ENCODE data around the gene MMD.
"Not testable (repeated sequence)": the region's sequence is repeated elsewhere in the genome, so short reads cannot be mapped to it uniquely, and the experiment has no call there.

The MMD gene

GRCh38 chr17:55443904-55444303 lies 22.3 kb upstream of the MMD start:
- no peak for DNase-seq (ENCODE audit: low spot score)

- no peak for DNase-seq (ENCODE audit: low spot score)
Observed at GRCh38 chr17:55442953-55443683, 21.5 kb upstream of the MMD start.

GRCh38 chr17:55442462-55442861 lies 20.8 kb upstream of the MMD start:
- DNase-seq (ENCODE audit: low spot score): no peak

- DNase-seq (ENCODE audit: low spot score): no peak
Observed at GRCh38 chr17:55441544-55441943, 19.9 kb upstream of the MMD start.

GRCh38 chr17:55440391-55440790 lies 18.8 kb upstream of the MMD start:
- no peak for DNase-seq (ENCODE audit: low spot score)

GRCh38 chr17:55437159-55437605 lies 15.5 kb upstream of the MMD start:
- DNase-seq (ENCODE audit: low spot score): no peak

GRCh38 chr17:55436224-55437158 lies 14.9 kb upstream of the MMD start:
- no peak for DNase-seq (ENCODE audit: low spot score)

GRCh38 chr17:55435408-55435807 lies 13.8 kb upstream of the MMD start:
- no peak for DNase-seq (ENCODE audit: low spot score)

GRCh38 chr17:55434721-55435120 lies 13.1 kb upstream of the MMD start:
- no peak for DNase-seq (ENCODE audit: low spot score)

- DNase-seq (ENCODE audit: low spot score): no peak
Observed at GRCh38 chr17:55433629-55434422, 12.2 kb upstream of the MMD start.

- peak; percentile 34 for DNase-seq (ENCODE audit: low spot score)
Observed at GRCh38 chr17:55433029-55433628, 11.5 kb upstream of the MMD start.

GRCh38 chr17:55432358-55433028 lies 10.9 kb upstream of the MMD start:
- DNase-seq (ENCODE audit: low spot score): no peak

GRCh38 chr17:55431914-55432313 lies 10.3 kb upstream of the MMD start:
- not testable (repeated sequence) for DNase-seq (ENCODE audit: low spot score)

- no peak for DNase-seq (ENCODE audit: low spot score)
Observed at GRCh38 chr17:55430541-55431288, 9.1 kb upstream of the MMD start.

GRCh38 chr17:55427587-55427882 lies 5.9 kb upstream of the MMD start:
- no peak for DNase-seq (ENCODE audit: low spot score)

- DNase-seq (ENCODE audit: low spot score): no peak
Observed at GRCh38 chr17:55426851-55427586, 5.4 kb upstream of the MMD start.

- DNase-seq (ENCODE audit: low spot score): no peak
Observed at GRCh38 chr17:55424893-55425540, 3.4 kb upstream of the MMD start.

- DNase-seq (ENCODE audit: low spot score): no peak
Observed at GRCh38 chr17:55423535-55423934, 1.9 kb upstream of the MMD start.

- not testable (repeated sequence) for DNase-seq (ENCODE audit: low spot score)
Observed at GRCh38 chr17:55422828-55423164, 1.2 kb upstream of the MMD start.

GRCh38 chr17:55420776-55421178 lies 858 bp downstream of the MMD start:
- peak; percentile 44 for DNase-seq (ENCODE audit: low spot score)
